T-helper 2 cell treated with Interferon-gamma antibody and Interleukin-4, amounts not matched to agents 100 ng/mL and 5 ng/mL, for 36 hours (primary cell): Measurements from ENCODE around the gene PCDHA6. TPM values are rescaled to one million over a fixed set of nuclear protein-coding genes. Genes with fewer than 3 reads are reported as not detected.
"Not testable (repeated sequence)": the region's sequence is repeated elsewhere in the genome, so short reads cannot be mapped to it uniquely, and the experiment has no call there.

Experiments
- intact Hi-C: fragments of 100-400 bp; cut with micrococcal nuclease; formaldehyde crosslinking; loops from one replicate; pipeline ENCODE4 v1.15.1; 2023
- total RNA-seq: library from RNA; stranded (reverse); gene quantifications from 2 replicates; pipeline ENCODE4 v1.2.3, GENCODE V29; 2022

Gene PCDHA6
- total RNA-seq, 1 donor from 2014 or later: not detected

DNA sequence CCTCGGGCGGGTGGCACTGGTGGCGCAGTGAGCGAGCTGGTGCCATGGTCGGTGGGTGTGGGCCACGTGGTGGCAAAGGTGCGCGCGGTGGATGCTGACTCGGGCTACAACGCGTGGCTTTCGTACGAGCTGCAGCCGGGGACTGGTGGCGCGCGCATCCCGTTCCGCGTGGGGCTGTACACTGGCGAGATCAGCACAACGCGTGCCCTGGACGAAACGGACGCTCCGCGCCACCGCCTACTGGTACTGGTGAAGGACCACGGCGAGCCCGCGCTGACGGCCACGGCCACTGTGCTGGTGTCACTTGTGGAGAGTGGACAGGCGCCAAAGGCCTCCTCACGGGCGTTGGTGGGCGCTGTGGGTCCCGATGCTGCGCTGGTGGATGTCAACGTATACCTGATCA, 18.9 kb upstream of the PCDHA6 start:
- intact Hi-C loops: no loop called here

DNA sequence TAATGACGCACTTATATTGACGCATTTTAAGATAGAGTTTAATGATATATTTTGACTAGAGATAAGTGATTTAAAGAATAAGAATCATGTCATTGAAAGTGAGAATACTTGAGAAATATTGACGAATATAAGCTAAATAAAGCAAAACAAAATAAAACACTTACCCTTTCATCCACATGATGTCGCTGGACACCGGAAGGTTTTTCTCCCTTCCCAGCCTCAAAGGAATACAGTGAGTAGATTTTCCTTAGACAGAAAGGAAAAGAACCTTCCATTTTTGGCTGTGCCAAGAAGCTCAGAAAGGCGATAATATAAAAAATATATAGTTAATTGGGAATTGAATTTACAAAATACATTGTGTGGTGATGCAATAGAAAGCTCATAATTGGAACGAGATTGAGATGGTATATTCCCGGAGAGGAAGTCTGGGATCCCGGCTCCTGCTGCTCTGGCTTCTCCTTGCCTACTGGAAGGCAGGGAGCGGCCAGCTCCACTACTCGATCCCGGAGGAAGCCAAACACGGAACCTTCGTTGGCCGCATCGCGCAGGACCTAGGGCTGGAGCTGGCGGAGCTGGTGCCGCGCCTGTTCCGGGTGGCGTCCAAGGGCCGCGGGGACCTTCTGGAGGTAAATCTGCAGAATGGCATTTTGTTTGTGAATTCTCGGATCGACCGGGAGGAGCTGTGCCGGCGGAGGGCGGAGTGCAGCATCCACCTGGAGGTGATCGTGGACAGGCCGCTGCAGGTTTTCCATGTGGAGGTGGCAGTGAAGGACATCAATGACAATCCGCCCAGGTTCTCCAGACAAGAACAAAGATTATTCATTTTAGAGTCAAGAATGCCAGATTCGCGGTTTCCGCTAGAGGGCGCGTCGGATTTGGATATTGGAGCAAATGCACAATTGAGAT, 6.1 kb upstream of the PCDHA6 start, which contains the start of gene PCDHA5:
Gene PCDHA5 (plus strand): TSS at position 239 of the 906 bp plus-strand sequence.
- intact Hi-C loops: loop anchor here (10.0 kb wide), 1 partner anchor 223 kb away; no protein-coding TSS in a partner anchor

DNA sequence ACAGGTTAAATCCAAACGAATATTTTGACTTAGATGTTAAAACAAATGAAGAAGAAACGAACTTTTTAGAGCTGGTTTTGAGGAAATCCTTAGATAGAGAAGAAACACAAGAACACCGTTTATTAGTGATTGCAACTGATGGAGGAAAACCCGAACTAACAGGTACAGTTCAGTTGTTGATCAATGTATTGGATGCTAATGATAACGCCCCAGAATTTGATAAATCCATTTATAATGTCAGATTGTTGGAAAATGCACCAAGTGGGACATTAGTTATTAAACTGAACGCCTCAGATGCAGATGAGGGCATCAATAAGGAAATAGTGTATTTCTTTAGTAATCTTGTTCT, 5.5 kb upstream of the PCDHA6 start:
- intact Hi-C loops: loop anchor here (10.0 kb wide), 1 partner anchor 223 kb away; no protein-coding TSS in a partner anchor

DNA sequence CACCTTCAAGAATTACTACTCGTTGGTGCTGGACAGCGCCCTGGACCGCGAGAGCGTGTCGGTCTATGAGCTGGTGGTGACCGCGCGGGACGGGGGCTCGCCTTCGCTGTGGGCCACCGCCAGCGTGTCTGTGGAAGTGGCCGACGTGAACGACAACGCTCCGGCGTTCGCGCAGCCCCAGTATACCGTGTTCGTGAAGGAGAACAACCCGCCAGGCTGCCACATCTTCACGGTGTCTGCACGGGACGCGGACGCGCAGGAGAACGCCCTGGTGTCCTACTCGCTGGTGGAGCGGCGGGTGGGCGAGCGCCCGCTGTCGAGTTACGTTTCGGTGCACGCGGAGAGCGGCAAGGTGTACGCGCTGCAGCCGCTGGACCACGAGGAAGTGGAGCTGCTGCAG, 4.8 kb upstream of the PCDHA6 start:
- intact Hi-C loops: loop anchor here (10.0 kb wide), 1 partner anchor 222 kb away; no protein-coding TSS in a partner anchor

DNA sequence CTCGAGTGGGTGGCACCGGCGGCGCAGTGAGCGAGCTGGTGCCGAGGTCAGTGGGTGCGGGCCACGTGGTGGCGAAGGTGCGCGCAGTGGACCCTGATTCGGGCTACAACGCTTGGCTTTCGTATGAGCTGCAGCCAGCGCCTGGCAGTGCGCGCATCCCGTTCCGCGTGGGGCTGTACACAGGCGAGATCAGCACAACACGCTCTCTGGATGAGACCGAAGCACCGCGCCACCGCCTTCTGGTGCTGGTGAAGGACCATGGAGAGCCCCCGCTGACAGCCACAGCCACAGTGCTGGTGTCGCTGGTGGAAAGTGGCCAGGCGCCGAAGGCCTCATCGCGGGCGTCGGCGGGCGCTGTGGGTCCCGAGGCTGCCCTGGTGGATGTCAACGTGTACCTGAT, 4.3 kb upstream of the PCDHA6 start:
- intact Hi-C loops: loop anchor here (10.0 kb wide), 1 partner anchor 221 kb away; no protein-coding TSS in a partner anchor

DNA sequence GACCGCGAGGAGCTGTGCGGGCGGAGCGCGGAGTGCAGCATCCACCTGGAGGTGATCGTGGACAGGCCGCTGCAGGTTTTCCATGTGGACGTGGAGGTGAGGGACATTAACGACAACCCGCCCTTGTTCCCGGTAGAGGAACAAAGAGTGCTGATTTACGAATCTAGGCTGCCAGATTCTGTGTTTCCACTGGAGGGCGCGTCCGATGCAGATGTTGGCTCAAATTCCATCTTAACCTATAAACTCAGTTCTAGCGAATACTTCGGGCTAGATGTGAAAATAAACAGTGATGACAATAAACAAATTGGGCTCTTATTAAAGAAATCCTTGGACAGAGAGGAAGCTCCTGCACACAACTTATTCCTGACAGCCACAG, 590 bp downstream of the PCDHA6 start:
- intact Hi-C loops: loop anchor here (10.0 kb wide), 1 partner anchor 216 kb away; no protein-coding TSS in a partner anchor

DNA sequence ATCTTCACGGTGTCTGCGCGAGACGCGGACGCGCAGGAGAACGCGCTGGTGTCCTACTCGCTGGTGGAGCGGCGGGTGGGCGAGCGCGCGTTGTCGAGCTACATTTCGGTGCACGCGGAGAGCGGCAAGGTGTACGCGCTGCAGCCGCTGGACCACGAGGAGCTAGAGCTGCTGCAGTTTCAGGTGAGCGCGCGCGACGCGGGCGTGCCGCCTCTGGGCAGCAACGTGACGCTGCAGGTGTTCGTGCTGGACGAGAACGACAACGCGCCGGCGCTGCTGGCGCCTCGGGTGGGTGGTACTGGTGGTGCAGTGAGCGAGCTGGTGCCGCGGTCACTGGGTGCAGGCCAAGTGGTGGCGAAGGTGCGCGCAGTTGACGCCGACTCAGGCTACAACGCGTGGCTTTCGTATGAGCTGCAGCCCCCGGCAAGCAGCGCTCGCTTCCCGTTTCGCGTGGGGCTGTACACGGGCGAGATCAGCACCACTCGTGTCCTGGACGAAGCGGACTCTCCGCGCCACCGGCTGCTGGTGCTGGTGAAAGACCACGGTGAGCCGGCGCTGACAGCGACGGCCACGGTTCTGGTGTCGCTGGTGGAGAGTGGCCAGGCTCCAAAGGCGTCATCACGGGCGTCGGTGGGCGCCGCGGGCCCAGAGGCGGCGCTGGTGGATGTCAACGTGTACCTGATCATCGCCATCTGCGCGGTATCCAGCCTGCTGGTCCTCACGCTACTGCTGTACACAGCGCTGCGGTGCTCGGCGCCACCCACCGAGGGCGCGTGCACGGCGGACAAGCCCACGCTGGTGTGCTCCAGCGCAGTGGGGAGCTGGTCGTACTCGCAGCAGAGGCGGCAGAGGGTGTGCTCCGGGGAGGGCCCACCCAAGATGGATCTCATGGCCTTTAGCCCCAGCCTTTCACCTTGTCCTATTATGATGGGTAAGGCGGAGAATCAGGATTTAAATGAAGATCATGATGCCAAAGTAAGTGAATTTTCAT, 2.0 kb downstream of the PCDHA6 start:
- intact Hi-C loops: loop anchor here (10.0 kb wide), 1 partner anchor 215 kb away; no protein-coding TSS in a partner anchor

DNA sequence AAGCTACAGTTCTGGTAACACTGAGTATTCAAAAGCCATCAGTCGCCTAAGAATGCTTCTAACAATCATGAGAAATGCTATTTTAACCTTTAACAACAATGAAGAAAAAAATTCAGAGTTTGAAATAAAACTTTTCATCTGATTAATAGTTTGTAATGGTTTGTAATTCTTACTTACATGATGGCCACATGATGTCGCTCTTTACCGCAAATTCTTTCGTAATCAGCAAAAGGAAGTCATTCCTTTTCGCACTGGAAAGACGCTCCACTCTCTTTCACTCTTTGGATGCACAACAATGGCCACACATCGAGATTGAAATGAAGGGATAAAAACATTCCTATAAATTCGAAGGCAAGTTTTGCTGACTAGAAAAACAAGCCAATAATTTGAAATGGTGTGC, 6.2 kb downstream of the PCDHA6 start, which contains the start of gene PCDHA7:
Gene PCDHA7 (plus strand): TSS at position 277 of the 400 bp plus-strand sequence. CDS start 115 bp downstream, at position 392.
- intact Hi-C loops: no loop called here

DNA sequence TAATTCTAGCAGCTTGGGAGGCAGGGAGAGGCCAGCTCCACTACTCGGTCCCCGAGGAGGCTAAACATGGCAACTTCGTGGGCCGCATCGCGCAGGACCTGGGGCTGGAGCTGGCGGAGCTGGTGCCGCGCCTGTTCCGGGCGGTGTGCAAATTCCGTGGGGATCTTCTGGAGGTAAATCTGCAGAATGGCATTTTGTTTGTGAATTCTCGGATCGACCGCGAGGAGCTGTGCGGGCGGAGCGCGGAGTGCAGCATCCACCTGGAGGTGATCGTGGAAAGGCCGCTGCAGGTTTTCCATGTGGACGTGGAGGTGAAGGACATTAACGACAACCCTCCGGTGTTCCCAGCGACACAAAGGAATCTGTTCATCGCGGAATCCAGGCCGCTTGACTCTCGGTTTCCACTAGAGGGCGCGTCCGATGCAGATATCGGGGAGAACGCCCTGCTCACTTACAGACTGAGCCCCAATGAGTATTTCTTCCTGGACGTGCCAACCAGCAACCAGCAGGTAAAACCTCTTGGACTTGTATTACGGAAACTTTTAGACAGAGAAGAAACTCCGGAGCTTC, 6.8 kb downstream of the PCDHA6 start:
- intact Hi-C loops: loop anchor here (5.0 kb wide), 1 partner anchor 48 kb away; the partner anchor contains the start of gene PCDHA13

DNA sequence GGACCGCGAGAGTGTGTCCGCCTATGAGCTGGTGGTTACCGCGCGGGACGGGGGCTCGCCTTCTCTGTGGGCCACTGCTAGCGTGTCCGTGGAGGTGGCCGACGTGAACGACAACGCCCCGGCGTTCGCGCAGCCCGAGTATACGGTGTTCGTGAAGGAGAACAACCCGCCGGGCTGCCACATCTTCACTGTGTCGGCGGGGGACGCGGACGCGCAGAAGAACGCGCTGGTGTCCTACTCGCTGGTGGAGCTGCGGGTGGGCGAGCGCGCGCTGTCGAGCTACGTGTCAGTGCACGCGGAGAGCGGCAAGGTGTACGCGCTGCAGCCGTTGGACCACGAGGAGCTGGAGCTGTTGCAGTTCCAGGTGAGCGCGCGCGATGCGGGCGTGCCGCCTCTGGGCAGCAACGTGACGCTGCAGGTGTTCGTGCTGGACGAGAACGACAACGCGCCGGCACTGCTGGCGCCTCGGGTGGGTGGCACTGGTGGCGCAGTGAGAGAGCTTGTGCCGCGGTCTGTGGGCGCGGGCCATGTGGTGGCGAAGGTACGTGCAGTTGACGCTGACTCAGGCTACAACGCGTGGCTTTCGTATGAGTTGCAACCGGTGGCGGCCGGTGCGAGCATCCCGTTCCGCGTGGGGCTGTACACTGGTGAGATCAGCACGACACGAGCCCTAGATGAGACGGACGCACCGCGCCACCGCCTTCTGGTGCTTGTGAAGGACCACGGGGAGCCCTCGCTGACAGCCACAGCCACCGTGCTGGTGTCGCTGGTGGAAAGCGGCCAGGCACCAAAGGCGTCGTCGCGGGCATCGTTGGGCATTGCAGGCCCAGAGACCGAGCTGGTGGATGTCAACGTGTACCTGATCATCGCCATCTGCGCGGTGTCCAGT, 8.1 kb downstream of the PCDHA6 start:
- intact Hi-C loops: loop anchor here (5.0 kb wide), 1 partner anchor 46 kb away; the partner anchor contains the start of gene PCDHA13

DNA sequence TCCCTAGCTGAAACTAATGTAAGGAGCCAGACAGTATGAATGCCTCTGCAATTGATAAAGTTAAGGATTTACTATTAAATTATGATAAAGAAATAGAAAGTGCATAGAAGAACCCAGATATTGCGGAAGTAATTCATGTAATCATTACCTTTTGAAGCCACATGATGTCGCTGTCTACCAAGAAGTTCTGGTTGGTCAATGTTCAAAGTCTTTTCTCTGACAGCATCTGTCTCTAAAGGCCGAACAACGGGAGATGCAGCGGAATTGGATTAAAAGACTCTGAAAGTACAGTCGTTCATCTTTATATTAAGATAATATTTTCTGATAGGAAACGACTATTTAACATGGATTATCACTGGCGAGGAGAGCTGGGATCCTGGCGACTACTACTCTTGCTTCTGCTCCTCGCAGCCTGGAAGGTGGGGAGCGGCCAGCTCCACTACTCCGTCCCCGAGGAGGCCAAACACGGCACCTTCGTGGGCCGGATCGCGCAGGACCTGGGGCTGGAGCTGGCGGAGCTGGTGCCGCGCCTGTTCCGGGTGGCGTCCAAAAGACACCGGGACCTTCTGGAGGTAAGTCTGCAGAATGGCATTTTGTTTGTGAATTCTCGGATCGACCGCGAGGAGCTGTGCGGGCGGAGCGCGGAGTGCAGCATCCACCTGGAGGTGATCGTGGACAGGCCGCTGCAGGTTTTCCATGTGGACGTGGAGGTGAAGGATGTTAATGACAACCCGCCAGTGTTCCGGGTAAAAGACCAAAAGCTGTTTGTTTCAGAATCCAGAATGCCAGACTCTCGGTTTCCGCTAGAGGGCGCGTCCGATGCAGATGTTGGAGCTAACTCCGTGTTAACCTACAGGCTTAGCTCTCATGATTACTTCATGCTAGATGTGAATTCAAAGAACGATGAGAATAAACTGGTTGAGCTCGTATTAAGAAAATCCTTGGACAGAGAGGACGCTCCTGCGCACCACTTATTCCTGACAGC, 13.5 kb downstream of the PCDHA6 start, which contains the start of gene PCDHA8:
Gene PCDHA8 (plus strand): TSS at position 210 of the 985 bp plus-strand sequence. CDS start 135 bp downstream, at position 345.
- intact Hi-C loops: loop anchor here (1.0 to 5.0 kb wide), 2 partner anchors 39 to 200 kb away; partner anchors contain the start of gene PCDHA3

DNA sequence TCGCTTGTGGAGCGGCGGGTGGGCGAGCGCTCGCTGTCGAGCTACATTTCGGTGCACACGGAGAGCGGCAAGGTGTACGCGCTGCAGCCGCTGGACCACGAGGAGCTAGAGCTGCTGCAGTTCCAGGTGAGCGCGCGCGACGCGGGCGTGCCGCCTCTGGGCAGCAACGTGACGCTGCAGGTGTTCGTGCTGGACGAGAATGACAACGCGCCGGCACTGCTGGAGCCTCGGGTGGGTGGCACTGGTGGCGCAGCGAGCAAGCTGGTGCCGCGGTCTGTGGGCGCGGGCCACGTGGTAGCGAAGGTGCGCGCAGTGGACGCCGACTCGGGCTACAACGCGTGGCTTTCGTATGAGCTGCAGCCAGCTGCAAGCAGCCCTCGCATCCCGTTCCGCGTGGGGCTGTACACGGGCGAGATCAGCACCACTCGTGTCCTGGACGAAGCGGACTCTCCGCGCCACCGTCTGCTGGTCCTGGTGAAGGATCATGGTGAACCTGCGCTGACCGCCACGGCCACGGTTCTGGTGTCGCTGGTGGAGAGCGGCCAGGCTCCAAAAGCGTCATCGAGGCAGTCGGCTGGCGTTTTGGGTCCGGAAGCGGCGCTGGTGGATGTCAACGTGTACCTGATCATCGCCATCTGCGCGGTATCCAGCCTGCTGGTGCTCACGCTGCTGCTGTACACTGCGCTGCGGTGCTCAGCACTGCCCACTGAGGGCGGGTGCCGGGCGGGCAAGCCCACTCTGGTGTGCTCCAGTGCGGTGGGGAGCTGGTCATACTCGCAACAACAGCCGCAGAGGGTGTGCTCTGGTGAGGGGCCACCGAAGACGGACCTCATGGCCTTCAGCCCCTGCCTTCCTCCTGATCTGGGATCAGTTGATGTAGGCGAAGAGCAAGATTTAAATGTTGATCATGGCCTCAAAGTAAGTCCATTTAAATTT, 15.3 kb downstream of the PCDHA6 start:
- intact Hi-C loops: loop anchor here (5.0 kb wide), 1 partner anchor 41 kb away; the partner anchor contains the start of gene PCDHA3

DNA sequence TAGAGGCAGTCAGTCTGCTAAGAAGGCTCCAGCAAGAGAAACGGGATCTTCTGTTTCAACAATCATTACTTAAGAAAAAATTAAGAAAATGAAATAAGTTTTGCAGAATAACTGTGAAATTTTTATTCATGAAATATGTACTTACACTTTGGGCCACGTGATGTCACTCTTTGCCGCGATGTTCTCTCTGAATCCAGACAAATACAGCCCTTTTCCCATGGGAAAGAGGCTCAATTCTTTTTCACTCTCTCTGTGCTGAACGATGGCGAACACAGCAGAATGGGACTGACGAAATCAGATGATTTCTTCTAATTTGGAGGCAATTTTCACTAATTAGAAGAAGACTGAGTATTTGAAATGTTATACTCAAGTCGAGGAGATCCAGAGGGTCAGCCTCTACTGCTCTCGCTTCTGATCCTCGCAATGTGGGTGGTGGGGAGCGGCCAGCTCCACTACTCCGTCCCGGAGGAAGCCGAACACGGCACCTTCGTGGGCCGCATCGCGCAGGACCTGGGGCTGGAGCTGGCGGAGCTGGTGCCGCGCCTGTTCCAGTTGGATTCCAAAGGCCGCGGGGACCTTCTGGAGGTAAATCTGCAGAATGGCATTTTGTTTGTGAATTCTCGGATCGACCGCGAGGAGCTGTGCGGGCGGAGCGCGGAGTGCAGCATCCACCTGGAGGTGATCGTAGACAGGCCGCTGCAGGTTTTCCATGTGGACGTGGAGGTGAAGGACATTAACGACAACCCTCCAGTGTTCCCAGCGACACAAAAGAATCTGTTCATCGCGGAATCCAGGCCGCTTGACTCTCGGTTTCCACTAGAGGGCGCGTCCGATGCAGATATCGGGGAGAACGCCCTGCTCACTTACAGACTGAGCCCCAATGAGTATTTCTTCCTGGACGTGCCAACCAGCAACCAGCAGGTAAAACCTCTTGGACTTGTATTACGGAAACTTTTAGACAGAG, 20.7 kb downstream of the PCDHA6 start, which contains the start of gene PCDHA9:
Gene PCDHA9 (plus strand): TSS at position 244 of the 964 bp plus-strand sequence. CDS start 114 bp downstream, at position 358.
- intact Hi-C loops: not testable (repeated sequence)

DNA sequence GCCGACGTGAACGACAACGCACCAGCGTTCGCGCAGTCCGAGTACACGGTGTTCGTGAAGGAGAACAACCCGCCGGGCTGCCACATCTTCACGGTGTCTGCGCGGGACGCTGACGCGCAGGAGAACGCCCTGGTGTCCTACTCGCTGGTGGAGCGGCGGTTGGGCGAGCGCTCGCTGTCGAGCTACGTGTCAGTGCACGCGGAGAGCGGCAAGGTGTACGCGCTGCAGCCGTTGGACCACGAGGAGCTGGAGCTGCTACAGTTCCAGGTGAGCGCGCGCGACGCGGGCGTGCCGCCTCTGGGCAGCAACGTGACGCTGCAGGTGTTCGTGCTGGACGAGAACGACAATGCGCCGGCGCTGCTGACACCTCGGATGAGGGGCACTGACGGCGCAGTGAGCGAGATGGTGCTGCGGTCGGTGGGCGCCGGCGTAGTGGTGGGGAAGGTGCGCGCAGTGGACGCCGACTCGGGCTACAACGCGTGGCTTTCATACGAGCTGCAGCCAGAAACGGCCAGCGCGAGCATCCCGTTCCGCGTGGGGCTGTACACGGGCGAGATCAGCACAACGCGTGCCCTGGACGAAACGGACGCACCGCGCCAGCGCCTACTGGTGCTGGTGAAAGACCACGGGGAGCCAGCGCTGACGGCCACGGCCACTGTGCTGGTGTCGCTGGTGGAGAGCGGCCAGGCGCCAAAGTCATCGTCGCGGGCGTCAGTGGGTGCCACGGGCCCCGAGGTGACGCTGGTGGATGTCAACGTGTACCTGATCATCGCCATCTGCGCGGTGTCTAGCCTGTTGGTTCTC, 22.3 kb downstream of the PCDHA6 start:
- intact Hi-C loops: not testable (repeated sequence)
